HAP-1 (cell line): ENCODE data around the gene GPC5.

Experiments
- DNase-seq, 2 experiments: peaks; one replicate each; pipeline ENCODE4 v3.0.0-alpha.2; 2016 to 2020; ENCODE audit warnings: low spot score in 2 of 2
- H3K27me3 ChIP-seq: fragments of 250-450 bp; sonication (Bioruptor Pico); 2 replicates; pipeline ENCODE4 v1.5.1; 2020; ENCODE audit warnings: low read depth, mild to moderate bottlenecking, moderate library complexity
- H3K36me3 ChIP-seq: fragments of 250-450 bp; sonication (Bioruptor Pico); replicated peaks from 2 replicates; pipeline ENCODE4 v1.5.1; 2020; ENCODE audit warnings: mild to moderate bottlenecking
- H3K4me1 ChIP-seq: fragments of 250-450 bp; sonication (Bioruptor Pico); 2 replicates; pipeline ENCODE4 v1.5.1; 2020; ENCODE audit warnings: mild to moderate bottlenecking
- H3K4me3 ChIP-seq: fragments of 250-450 bp; sonication (Bioruptor Pico); 2 replicates; pipeline ENCODE4 v1.5.1; 2020; ENCODE audit warnings: mild to moderate bottlenecking, moderate library complexity
- H3K9me3 ChIP-seq: fragments of 250-450 bp; sonication (Bioruptor Pico); 2 replicates; pipeline ENCODE4 v1.5.1; 2020; ENCODE audit warnings: mild to moderate bottlenecking, moderate library complexity
- in situ Hi-C: fragments of 300-500 bp; cut with MboI; formaldehyde crosslinking; loops from 3 replicates; pipeline ENCODE4 v1.14.3; 2020; ENCODE audit warnings: low sequenced_read_pairs, inconsistent platforms, mixed read lengths

GPC5 gene

GRCh38 chr13:91586609-91587008, 188.2 kb downstream of the GPC5 start:
- Histone ChIP-seq H3K27me3 (no peaks in the 10 kb centered on the region), H3K4me1 (no peaks in the 10 kb centered on the region), H3K4me3 (no peak overlapping the region), H3K9me3 (no peaks in the 10 kb centered on the region), H3K36me3 (no peaks in the 10 kb centered on the region)
- DNase-seq, result no peak
- in situ Hi-C loops, result no loop called here

- DNase-seq, result no peak
- in situ Hi-C loops, result no loop called here
- Histone ChIP-seq H3K4me1 (no peaks in the 10 kb centered on the region), H3K27me3 (no peaks in the 10 kb centered on the region), H3K4me3 (no peak overlapping the region), H3K36me3 (no peaks in the 10 kb centered on the region), H3K9me3 (no peaks in the 10 kb centered on the region)
These were observed 190.1 kb downstream of the GPC5 start for GRCh38 chr13:91588541-91588940.

GRCh38 chr13:91592056-91593014, 193.9 kb downstream of the GPC5 start:
- DNase-seq, result no peak
- in situ Hi-C loops, result no loop called here
- H3K4me3 ChIP-seq, result no peak overlapping the region
- H3K4me1 ChIP-seq, result no peaks in the 10 kb centered on the region
- no peaks in the 10 kb centered on the region for H3K9me3 ChIP-seq
- no peaks in the 10 kb centered on the region for H3K36me3 ChIP-seq
- H3K27me3 ChIP-seq, result no peaks in the 10 kb centered on the region

GRCh38 chr13:91593456-91593855, 195.0 kb downstream of the GPC5 start:
- H3K4me1 ChIP-seq, result no peaks in the 10 kb centered on the region
- H3K36me3 ChIP-seq, result no peaks in the 10 kb centered on the region
- no peaks in the 10 kb centered on the region for H3K9me3 ChIP-seq
- DNase-seq, result no peak
- no peaks in the 10 kb centered on the region for H3K27me3 ChIP-seq
- no peak overlapping the region for H3K4me3 ChIP-seq
- in situ Hi-C loops, result no loop called here

GRCh38 chr13:91594061-91594460, 195.6 kb downstream of the GPC5 start:
- Histone ChIP-seq H3K4me3 (no peak overlapping the region), H3K4me1 (no peaks in the 10 kb centered on the region), H3K27me3 (no peaks in the 10 kb centered on the region), H3K9me3 (no peaks in the 10 kb centered on the region), H3K36me3 (no peaks in the 10 kb centered on the region)
- in situ Hi-C loops, result no loop called here
- DNase-seq, result no peak

- Histone ChIP-seq H3K4me1 (no peaks in the 10 kb centered on the region; the same call in 1 of the 2 replicates), H3K9me3 (no peaks in the 10 kb centered on the region), H3K4me3 (no peak overlapping the region), H3K36me3 (no peaks in the 10 kb centered on the region), H3K27me3 (no peaks in the 10 kb centered on the region)
- in situ Hi-C loops, result no loop called here
- DNase-seq, result no peak
These were observed 197.3 kb downstream of the GPC5 start for GRCh38 chr13:91595677-91596076.

GRCh38 chr13:91596842-91597241, 198.4 kb downstream of the GPC5 start:
- in situ Hi-C loops, result no loop called here
- H3K27me3 ChIP-seq, result no peaks in the 10 kb centered on the region
- DNase-seq, result no peak
- no peak overlapping the region for H3K4me3 ChIP-seq
- no peaks in the 10 kb centered on the region for H3K9me3 ChIP-seq
- no peaks in the 10 kb centered on the region for H3K36me3 ChIP-seq
- no peaks in the 10 kb centered on the region; the same call in 1 of the 2 replicates for H3K4me1 ChIP-seq

GRCh38 chr13:91598655-91599054, 200.2 kb downstream of the GPC5 start:
- DNase-seq, result no peak
- Histone ChIP-seq H3K36me3 (no peaks in the 10 kb centered on the region), H3K9me3 (no peaks in the 10 kb centered on the region), H3K4me3 (no peak overlapping the region), H3K4me1 (no peaks in the 10 kb centered on the region; the same call in 1 of the 2 replicates), H3K27me3 (no peaks in the 10 kb centered on the region)
- in situ Hi-C loops, result no loop called here

- in situ Hi-C loops, result no loop called here
These were observed 202.9 kb downstream of the GPC5 start for GRCh38 chr13:91601273-91601672.

GRCh38 chr13:91601807-91602206, 203.4 kb downstream of the GPC5 start:
- no peak overlapping the region for H3K4me3 ChIP-seq
- H3K9me3 ChIP-seq, result no peaks in the 10 kb centered on the region
- H3K27me3 ChIP-seq, result no peaks in the 10 kb centered on the region
- no peak for DNase-seq
- in situ Hi-C loops, result no loop called here
- no peaks in the 10 kb centered on the region for H3K36me3 ChIP-seq
- H3K4me1 ChIP-seq, result no peaks in the 10 kb centered on the region; the same call in 1 of the 2 replicates

More at GRCh38 chr13:91601273-91601672, 202.9 kb downstream of the GPC5 start:
- no peak for DNase-seq
- Histone ChIP-seq H3K4me1 (no peaks in the 10 kb centered on the region; the same call in 1 of the 2 replicates), H3K36me3 (no peaks in the 10 kb centered on the region), H3K27me3 (no peaks in the 10 kb centered on the region), H3K4me3 (no peak overlapping the region), H3K9me3 (no peaks in the 10 kb centered on the region)

- no peaks in the 10 kb centered on the region for H3K4me1 ChIP-seq
- no peak overlapping the region for H3K4me3 ChIP-seq
- H3K9me3 ChIP-seq, result no peaks in the 10 kb centered on the region
- H3K36me3 ChIP-seq, result no peaks in the 10 kb centered on the region
- in situ Hi-C loops, result no loop called here
- H3K27me3 ChIP-seq, result no peaks in the 10 kb centered on the region
- no peak for DNase-seq
These were observed 210.9 kb downstream of the GPC5 start for GRCh38 chr13:91609353-91609752.

- Histone ChIP-seq H3K9me3 (no peaks in the 10 kb centered on the region), H3K4me1 (no peaks in the 10 kb centered on the region), H3K36me3 (no peaks in the 10 kb centered on the region), H3K4me3 (no peak overlapping the region), H3K27me3 (no peaks in the 10 kb centered on the region)
- no peak for DNase-seq
- in situ Hi-C loops, result no loop called here
These were observed 219.9 kb downstream of the GPC5 start for GRCh38 chr13:91618315-91618714.

- Histone ChIP-seq H3K27me3 (no peaks in the 10 kb centered on the region), H3K4me1 (no peaks in the 10 kb centered on the region), H3K36me3 (no peaks in the 10 kb centered on the region), H3K4me3 (no peak overlapping the region), H3K9me3 (no peaks in the 10 kb centered on the region)
- in situ Hi-C loops, result no loop called here
- DNase-seq, result no peak
These were observed 222.3 kb downstream of the GPC5 start for GRCh38 chr13:91620670-91621141.

- Histone ChIP-seq H3K4me1 (no peaks in the 10 kb centered on the region), H3K36me3 (no peaks in the 10 kb centered on the region), H3K4me3 (no peak overlapping the region), H3K9me3 (no peaks in the 10 kb centered on the region), H3K27me3 (no peaks in the 10 kb centered on the region)
- in situ Hi-C loops, result no loop called here
- no peak for DNase-seq
These were observed 222.7 kb downstream of the GPC5 start for GRCh38 chr13:91621161-91621560.
